Naive B cell (primary cell): ENCODE measurements around the gene FAT2. TPM values are rescaled to one million over a fixed set of nuclear protein-coding genes. Genes with fewer than 3 reads are reported as not detected.

Source experiments
- ATAC-seq, 2 donors: fragments of 150-1000 bp; cut with Tn5 transposase; 2 replicates each; pipeline ENCODE4 v1.10.0; 2021; ENCODE audit warnings: low read depth in 2 of 2, mild to moderate bottlenecking in 2 of 2, moderate library complexity in 2 of 2
- DNase-seq: peaks from one replicate; pipeline ENCODE4 v3.0.0; 2022
- H3K27ac Mint-ChIP-seq, 6 donors: one replicate each; pipeline ENCODE4 v1.8.0; 2020 to 2022; ENCODE audit warnings: mild to moderate bottlenecking in 6 of 6, mixed read lengths in 6 of 6, moderate library complexity in 5 of 6, inconsistent platforms in 2 of 6
- H3K27me3 Mint-ChIP-seq, 3 donors: one replicate each; pipeline ENCODE4 v1.8.0; 2021 to 2022; ENCODE audit warnings: mixed read lengths in 3 of 3, mild to moderate bottlenecking in 1 of 3
- H3K36me3 Mint-ChIP-seq, 2 donors: one replicate each; pipeline ENCODE4 v1.8.0; 2020 to 2022; ENCODE audit warnings: mixed read lengths in 2 of 2, inconsistent platforms in 1 of 2, mild to moderate bottlenecking in 1 of 2
- H3K4me1 Mint-ChIP-seq, 3 donors: one replicate each; pipeline ENCODE4 v1.8.0; 2020 to 2022; ENCODE audit warnings: mixed read lengths in 3 of 3, inconsistent platforms in 1 of 3, mild to moderate bottlenecking in 1 of 3, moderate library complexity in 1 of 3
- H3K4me3 Mint-ChIP-seq, 8 donors: one replicate each; pipeline ENCODE4 v1.8.0; 2020 to 2022; ENCODE audit warnings: mild to moderate bottlenecking in 8 of 8, mixed read lengths in 8 of 8, moderate library complexity in 8 of 8, inconsistent platforms in 2 of 8
- H3K9me3 Mint-ChIP-seq, 7 donors: one replicate each; pipeline ENCODE4 v1.8.0; 2020 to 2022; ENCODE audit warnings: mixed read lengths in 7 of 7, mild to moderate bottlenecking in 5 of 7, inconsistent platforms in 2 of 7, moderate library complexity in 1 of 7
- polyA plus RNA-seq, 6 donors: library from polyadenylated mRNA; unstranded; fragments of 300-500 nt; fragmentation: Illumina TruSeq; gene quantifications; one replicate each; pipeline ENCODE4 v1.2.3, GENCODE V29; 2021; ENCODE audit warnings: low read depth in 6 of 6

The FAT2 gene
- polyA plus RNA-seq, 6 donors from 2014 or later, result not detected

DNA sequence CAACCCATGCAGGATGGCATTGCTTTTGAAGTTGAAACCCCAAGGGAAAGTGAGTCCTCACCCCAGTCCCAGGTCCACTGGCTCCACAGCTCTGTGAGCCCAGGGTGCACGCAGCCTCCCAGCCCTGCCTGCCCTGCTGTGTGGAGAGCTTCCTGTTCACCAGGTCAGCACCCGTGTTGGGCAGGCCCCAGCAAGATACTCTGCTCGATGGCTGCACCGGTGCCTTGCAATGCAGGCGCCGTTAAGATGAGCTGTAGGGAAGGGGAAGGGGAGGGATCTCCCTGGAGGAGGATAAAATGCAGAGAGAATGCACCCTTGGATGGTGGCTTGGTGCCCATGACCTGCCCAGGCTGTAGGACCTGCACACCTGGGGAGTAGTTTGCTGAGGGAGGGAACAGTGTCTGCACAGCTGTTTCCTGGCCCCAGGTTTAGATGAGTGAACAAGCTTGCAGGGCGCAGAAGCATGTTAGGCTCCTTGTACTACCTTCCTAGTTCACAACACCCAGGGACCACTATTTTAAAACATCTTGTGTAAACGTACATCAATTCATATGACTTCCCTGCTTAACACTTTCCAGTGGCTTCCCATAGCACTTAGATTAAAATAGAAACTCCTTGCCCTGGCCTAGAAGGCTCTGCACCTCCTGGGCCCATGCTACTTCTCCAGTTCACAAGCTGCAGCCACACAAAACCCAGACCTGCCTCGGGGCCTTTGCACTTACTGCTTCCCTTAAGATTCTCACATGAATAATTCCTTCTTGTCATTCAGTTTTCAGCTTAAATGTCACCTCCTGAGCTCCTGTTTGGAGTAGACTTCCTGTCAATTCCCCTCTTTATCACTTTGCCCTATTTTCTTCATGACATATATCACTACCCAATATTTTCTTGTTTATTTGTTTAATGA is 19.6 kb downstream of the FAT2 start:
- Mint-ChIP-seq H3K27me3 (peaks cover under 1 to 7% (median 3%) of the 10 kb centered on the region in 3 donors), H3K36me3 (no peaks in the 10 kb centered on the region), H3K27ac (peak overlapping the region in 2 of 6 donors; percentile 58 to 85), H3K4me3 (no peak overlapping the region), H3K4me1 (peaks cover 10 to 25% (median 12%) of the 10 kb centered on the region in 3 donors), H3K9me3 (no peaks in the 10 kb centered on the region)
- ATAC-seq (no peak), DNase-seq (no peak)

GRCh38 chr5:151570512-151571269 is 20.4 kb downstream of the FAT2 start:
- Mint-ChIP-seq H3K27ac (no peak overlapping the region), H3K9me3 (no peaks in the 10 kb centered on the region), H3K27me3 (peaks cover 6 to 14% (median 9%) of the 10 kb centered on the region in 3 donors), H3K36me3 (no peaks in the 10 kb centered on the region), H3K4me1 (peaks cover 8 to 25% (median 10%) of the 10 kb centered on the region in 3 donors), H3K4me3 (no peak overlapping the region)
- no peak for ATAC-seq
- DNase-seq, result no peak

- Mint-ChIP-seq H3K36me3 (no peaks in the 10 kb centered on the region), H3K9me3 (no peaks in the 10 kb centered on the region), H3K27me3 (peaks cover 6 to 14% (median 10%) of the 10 kb centered on the region in 3 donors), H3K4me1 (peaks cover 8 to 25% (median 10%) of the 10 kb centered on the region in 3 donors), H3K27ac (no peak overlapping the region), H3K4me3 (no peak overlapping the region)
- ATAC-seq (no peak), DNase-seq (no peak)
Observed at GRCh38 chr5:151570058-151570457, 21.1 kb downstream of the FAT2 start.

GRCh38 chr5:151569132-151570046 is 21.7 kb downstream of the FAT2 start:
- Mint-ChIP-seq H3K27ac (no peak overlapping the region), H3K27me3 (peaks cover 6 to 14% (median 10%) of the 10 kb centered on the region in 3 donors), H3K4me3 (no peak overlapping the region), H3K36me3 (no peaks in the 10 kb centered on the region), H3K4me1 (peaks cover 8 to 25% (median 10%) of the 10 kb centered on the region in 3 donors), H3K9me3 (no peaks in the 10 kb centered on the region)
- no peak for ATAC-seq
- DNase-seq, result no peak

DNA sequence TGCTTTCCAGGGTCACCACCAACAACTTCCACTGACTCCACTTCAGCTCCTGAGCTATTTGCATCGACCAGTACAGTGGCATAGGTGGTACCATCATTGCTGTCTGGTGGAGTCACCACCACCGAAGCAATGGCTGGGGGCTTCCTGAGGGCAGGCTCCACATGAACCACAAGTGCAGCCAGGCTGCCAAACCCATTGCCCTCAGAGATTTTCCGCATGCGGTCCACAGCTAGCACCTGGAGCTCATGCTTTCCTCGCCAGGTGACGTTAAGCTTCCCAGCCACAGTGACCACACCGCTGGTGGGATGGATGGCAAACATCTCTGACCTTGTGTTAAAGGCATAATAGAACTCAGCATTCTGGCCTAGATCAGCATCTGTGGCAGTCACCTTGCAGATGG is 23.1 kb downstream of the FAT2 start:
- no peak for DNase-seq
- Mint-ChIP-seq H3K4me1 (peaks cover 8 to 25% (median 10%) of the 10 kb centered on the region in 3 donors), H3K9me3 (no peaks in the 10 kb centered on the region), H3K27me3 (peaks cover 6 to 14% (median 10%) of the 10 kb centered on the region in 3 donors), H3K27ac (no peak overlapping the region), H3K36me3 (no peaks in the 10 kb centered on the region), H3K4me3 (peak overlapping the region in 1 of 8 donors; percentile 20)
- no peak for ATAC-seq

GRCh38 chr5:151565971-151566370 is 25.2 kb downstream of the FAT2 start:
- Mint-ChIP-seq H3K4me1 (peaks cover 0 to 14% (median 10%) of the 10 kb centered on the region in 3 donors), H3K9me3 (peaks cover 0 to 4% (median 0%) of the 10 kb centered on the region in 7 donors), H3K36me3 (no peaks in the 10 kb centered on the region), H3K4me3 (no peak overlapping the region), H3K27ac (peak overlapping the region in 1 of 6 donors; percentile 83), H3K27me3 (peaks cover 10 to 23% (median 19%) of the 10 kb centered on the region in 3 donors)
- no peak for ATAC-seq
- no peak for DNase-seq

DNA sequence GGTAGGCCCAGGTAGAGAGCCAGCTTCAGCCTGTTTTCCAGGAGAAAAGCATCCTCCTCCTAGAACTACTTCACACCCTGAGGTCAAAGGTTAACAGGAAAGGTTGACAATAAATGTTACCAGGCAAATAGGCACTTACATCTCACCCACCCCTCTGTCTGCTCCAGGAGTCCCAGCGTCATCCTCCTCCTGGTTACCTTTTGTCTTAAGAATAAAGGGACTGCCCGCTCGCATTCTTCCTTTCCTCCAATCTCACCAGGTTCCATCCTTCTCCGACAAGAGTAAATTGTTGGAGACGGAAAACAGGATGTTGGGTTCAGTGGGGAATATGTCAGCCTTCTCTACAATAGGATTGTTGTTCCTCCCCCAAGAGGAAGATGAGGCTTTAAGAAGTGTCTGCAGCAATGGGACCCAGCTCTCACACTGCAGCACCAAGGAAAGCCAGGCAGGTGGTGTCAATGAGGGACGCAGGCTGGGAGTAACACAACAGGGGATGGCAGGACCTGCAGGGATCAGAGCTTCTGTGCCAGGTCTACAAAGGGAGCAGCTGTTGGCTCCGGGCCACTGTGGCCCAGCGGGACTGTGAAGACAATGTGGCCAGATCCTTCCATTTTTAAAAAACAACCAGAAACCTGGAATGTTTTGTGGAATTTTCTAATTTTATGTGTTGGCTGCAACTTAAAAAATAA is 29.0 kb downstream of the FAT2 start:
- ATAC-seq, result no peak
- Mint-ChIP-seq H3K36me3 (no peaks in the 10 kb centered on the region), H3K4me1 (peaks cover 0 to 2% (median under 1%) of the 10 kb centered on the region in 3 donors), H3K9me3 (peaks cover 0 to 4% (median 0%) of the 10 kb centered on the region in 7 donors), H3K4me3 (no peak overlapping the region), H3K27me3 (peaks cover 10 to 20% (median 19%) of the 10 kb centered on the region in 3 donors), H3K27ac (no peak overlapping the region)
- no peak for DNase-seq

GRCh38 chr5:151557951-151558350 is 33.2 kb downstream of the FAT2 start:
- peaks cover 6 to 16% (median 14%) of the 10 kb centered on the region in 3 donors for H3K4me1 Mint-ChIP-seq
- H3K9me3 Mint-ChIP-seq, result peaks cover 0 to 4% (median 0%) of the 10 kb centered on the region in 7 donors
- H3K27ac Mint-ChIP-seq, result peak overlapping the region in 1 of 6 donors; percentile 76
- H3K4me3 Mint-ChIP-seq, result no peak overlapping the region
- ATAC-seq, result no peak
- DNase-seq, result no peak
- no peaks in the 10 kb centered on the region for H3K36me3 Mint-ChIP-seq
- peaks cover 4 to 10% (median 9%) of the 10 kb centered on the region in 3 donors for H3K27me3 Mint-ChIP-seq

DNA sequence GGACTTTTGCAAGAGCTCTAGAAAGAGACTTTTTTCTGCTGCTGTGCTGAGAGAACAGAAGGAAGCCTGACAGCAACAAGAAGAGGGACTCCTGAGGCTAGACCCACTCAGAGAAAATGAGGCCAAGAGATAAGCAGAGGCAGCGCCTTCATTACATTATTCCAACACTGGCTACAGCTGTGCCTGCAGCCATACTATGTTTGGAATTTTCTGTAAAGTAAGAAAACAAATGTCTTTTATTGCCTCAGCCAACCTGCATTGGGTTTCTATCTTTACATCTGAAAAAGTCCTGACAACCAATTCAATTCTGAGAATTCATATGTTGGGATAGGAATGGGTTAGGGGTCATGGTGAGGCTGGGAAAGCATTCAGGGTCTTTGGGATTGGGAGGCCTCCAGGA is 33.7 kb downstream of the FAT2 start:
- DNase-seq (no peak), ATAC-seq (no peak)
- Mint-ChIP-seq H3K27ac (no peak overlapping the region), H3K9me3 (peaks cover 0 to 4% (median 0%) of the 10 kb centered on the region in 7 donors), H3K4me3 (no peak overlapping the region), H3K4me1 (peaks cover 6 to 16% (median 14%) of the 10 kb centered on the region in 3 donors), H3K27me3 (peaks cover 4 to 8% (median 6%) of the 10 kb centered on the region in 3 donors), H3K36me3 (no peaks in the 10 kb centered on the region)

GRCh38 chr5:151556806-151557205 is 34.3 kb downstream of the FAT2 start:
- H3K36me3 Mint-ChIP-seq, result no peaks in the 10 kb centered on the region
- H3K4me3 Mint-ChIP-seq, result peak overlapping the region in 1 of 8 donors; percentile 49
- H3K27ac Mint-ChIP-seq, result peak overlapping the region in 4 of 6 donors; percentile 47 to 66 (median 57)
- ATAC-seq, result peak; percentile 94 to 97
- H3K27me3 Mint-ChIP-seq, result peaks cover 0 to 1% (median 0%) of the 10 kb centered on the region in 3 donors
- peaks cover 6 to 16% (median 14%) of the 10 kb centered on the region in 3 donors for H3K4me1 Mint-ChIP-seq
- DNase-seq, result peak; percentile 31
- H3K9me3 Mint-ChIP-seq, result no peaks in the 10 kb centered on the region

DNA sequence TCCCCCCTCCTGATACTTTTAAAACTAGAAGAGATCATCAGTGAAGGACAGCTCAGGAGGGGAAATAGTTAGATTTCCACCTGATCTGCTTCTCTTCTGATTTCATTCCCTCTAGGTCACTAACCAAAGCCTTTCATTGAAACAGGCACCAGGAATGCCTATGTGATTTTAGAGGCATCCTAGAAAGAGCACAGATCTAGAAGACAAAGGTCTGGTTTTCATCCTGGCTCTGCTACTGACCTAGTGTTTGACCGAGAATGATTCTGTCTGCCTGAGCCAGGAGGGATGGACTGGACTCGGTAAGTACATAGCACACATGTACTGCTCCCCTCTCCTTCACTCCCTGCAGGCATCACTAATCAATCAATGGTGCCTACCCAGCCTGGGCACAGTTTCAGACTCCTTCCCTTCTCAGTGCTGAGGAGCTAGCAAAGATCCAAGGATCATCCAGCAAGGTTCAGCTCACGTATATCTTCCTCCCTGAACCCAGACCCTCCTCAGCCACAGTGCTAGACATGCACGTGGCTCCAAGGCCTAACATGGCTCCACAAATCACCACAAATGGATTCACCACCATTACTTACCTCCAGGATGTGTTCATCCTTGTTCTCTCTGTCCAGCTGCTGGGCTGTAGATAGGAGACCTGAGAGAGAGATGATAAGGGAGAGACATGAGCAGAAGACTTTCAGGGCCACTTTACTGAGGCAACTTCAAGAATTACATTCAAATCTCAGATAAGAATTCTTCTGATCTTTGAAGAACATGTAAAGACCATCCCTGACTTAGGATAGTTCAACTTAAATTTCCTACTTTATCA is 35.2 kb downstream of the FAT2 start:
- H3K4me3 Mint-ChIP-seq, result peak overlapping the region in 1 of 8 donors; percentile 21
- DNase-seq, result no peak
- peak overlapping the region in 4 of 6 donors; percentile 50 to 92 (median 64) for H3K27ac Mint-ChIP-seq
- H3K4me1 Mint-ChIP-seq, result peaks cover 6 to 16% (median 14%) of the 10 kb centered on the region in 3 donors
- no peaks in the 10 kb centered on the region for H3K27me3 Mint-ChIP-seq
- no peaks in the 10 kb centered on the region for H3K36me3 Mint-ChIP-seq
- no peak for ATAC-seq
- H3K9me3 Mint-ChIP-seq, result no peaks in the 10 kb centered on the region
